Measurements from ENCODE around the gene LRRN3.
A peak's percentile ranks its signal among the peaks of the same experiment; 100 is the strongest.

LRRN3 gene

DNA sequence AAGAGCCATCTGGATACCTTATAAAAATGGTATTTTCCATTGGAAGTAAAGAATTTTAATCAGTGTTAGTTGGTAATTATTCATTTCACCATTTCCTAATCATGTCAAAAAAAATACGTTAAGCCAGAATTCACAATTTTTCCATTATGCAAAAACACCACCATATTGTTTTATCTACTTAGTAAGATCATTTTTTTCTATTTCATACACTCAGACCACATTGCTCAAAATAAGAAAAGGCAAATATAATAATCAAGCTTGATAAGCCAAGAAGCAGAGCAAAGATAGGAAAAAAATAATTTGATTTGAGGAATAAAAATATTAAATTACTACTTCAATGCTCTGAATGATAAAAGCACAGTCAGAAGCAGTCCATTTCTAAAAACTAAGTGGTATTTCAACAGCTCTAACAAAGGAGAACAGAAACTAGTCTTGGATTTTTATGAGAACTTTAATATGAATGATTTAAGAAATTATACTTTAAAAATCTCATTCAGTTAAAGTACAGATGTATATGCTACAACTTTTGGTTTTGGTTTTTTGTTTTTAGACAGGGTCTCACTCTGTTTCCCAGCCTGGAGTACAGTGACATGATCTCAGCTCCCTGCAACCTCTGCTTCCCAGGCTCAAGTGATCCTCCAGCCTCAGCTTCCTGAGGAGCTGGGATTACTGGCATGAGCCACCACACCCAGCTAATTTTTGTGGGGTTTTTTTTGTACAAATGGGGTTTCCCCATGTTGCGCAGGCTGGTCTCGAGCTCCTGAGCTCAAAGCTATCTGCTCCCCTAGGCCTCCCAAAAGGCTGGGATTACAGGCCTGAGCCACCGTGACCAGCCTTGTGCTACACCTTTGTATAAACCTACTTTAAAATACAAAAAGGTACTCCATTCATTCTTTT, 46.6 kb downstream of the LRRN3 start:
- ATAC-seq, result peak; percentile 85

GRCh38 chr7:111138193-111138569, 47.3 kb downstream of the LRRN3 start:
- ATAC-seq, result peak; percentile 87
- TF ChIP-seq ZFP30 (CRISPR knock-in tag; IDR thresholded peaks at IDR 0.05) (no peak), ISL1 (CRISPR knock-in tag; IDR thresholded peaks at IDR 0.05) (peak; percentile 41; the same call in 1 of the 2 replicates), TOX (CRISPR knock-in tag; IDR thresholded peaks at IDR 0.05; ENCODE audit: borderline replicate concordance) (no peak), CSDC2 (CRISPR knock-in tag; IDR thresholded peaks at IDR 0.05) (no peak), ZNF70 (CRISPR knock-in tag; IDR thresholded peaks at IDR 0.05) (0 out of 2 replicates have a peak, but pooled peaks have one; percentile 12)

More for the DNA sequence above, 46.6 kb downstream of the LRRN3 start:
- TF ChIP-seq ZC3H10 (CRISPR knock-in tag; IDR thresholded peaks at IDR 0.05) (peak; percentile 52; the same call in 1 of the 2 replicates), RARB (CRISPR knock-in tag; IDR thresholded peaks at IDR 0.05) (no peak), ESRRG (CRISPR knock-in tag; IDR thresholded peaks at IDR 0.05) (no peak), PATZ1 (CRISPR knock-in tag; IDR thresholded peaks at IDR 0.05; ENCODE audit: borderline replicate concordance) (0 out of 2 replicates have a peak, but pooled peaks have one; percentile 18), ISL1 (CRISPR knock-in tag; IDR thresholded peaks at IDR 0.05) (peak; percentile 93), TCF4 (CRISPR knock-in tag; IDR thresholded peaks at IDR 0.05; ENCODE audit: borderline replicate concordance) (peak; percentile 80; the same call in 1 of the 2 replicates), BACH2 (CRISPR knock-in tag; IDR thresholded peaks at IDR 0.05; ENCODE audit: borderline replicate concordance) (no peak), SNAI2 (CRISPR knock-in tag; IDR thresholded peaks at IDR 0.05) (0 out of 2 replicates have a peak, but pooled peaks have one; percentile 33)
- TF ChIP-seq, protein P1, sequence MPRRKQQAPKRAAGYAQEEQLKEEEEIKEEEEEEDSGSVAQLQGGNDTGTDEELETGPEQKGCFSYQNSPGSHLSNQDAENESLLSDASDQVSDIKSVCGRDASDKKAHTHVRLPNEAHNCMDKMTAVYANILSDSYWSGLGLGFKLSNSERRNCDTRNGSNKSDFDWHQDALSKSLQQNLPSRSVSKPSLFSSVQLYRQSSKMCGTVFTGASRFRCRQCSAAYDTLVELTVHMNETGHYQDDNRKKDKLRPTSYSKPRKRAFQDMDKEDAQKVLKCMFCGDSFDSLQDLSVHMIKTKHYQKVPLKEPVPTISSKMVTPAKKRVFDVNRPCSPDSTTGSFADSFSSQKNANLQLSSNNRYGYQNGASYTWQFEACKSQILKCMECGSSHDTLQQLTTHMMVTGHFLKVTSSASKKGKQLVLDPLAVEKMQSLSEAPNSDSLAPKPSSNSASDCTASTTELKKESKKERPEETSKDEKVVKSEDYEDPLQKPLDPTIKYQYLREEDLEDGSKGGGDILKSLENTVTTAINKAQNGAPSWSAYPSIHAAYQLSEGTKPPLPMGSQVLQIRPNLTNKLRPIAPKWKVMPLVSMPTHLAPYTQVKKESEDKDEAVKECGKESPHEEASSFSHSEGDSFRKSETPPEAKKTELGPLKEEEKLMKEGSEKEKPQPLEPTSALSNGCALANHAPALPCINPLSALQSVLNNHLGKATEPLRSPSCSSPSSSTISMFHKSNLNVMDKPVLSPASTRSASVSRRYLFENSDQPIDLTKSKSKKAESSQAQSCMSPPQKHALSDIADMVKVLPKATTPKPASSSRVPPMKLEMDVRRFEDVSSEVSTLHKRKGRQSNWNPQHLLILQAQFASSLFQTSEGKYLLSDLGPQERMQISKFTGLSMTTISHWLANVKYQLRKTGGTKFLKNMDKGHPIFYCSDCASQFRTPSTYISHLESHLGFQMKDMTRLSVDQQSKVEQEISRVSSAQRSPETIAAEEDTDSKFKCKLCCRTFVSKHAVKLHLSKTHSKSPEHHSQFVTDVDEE (CRISPR knock-in tag; IDR thresholded peaks at IDR 0.05), result peak; percentile 59; the same call in 1 of the 2 replicates
- TF ChIP-seq, protein P2, sequence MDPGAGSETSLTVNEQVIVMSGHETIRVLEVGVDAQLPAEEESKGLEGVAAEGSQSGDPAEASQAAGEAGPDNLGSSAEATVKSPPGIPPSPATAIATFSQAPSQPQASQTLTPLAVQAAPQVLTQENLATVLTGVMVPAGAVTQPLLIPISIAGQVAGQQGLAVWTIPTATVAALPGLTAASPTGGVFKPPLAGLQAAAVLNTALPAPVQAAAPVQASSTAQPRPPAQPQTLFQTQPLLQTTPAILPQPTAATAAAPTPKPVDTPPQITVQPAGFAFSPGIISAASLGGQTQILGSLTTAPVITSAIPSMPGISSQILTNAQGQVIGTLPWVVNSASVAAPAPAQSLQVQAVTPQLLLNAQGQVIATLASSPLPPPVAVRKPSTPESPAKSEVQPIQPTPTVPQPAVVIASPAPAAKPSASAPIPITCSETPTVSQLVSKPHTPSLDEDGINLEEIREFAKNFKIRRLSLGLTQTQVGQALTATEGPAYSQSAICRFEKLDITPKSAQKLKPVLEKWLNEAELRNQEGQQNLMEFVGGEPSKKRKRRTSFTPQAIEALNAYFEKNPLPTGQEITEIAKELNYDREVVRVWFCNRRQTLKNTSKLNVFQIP (CRISPR knock-in tag; IDR thresholded peaks at IDR 0.05; ENCODE audit: borderline replicate concordance, low read depth), result peak; percentile 41; the same call in 1 of the 2 replicates

DNA sequence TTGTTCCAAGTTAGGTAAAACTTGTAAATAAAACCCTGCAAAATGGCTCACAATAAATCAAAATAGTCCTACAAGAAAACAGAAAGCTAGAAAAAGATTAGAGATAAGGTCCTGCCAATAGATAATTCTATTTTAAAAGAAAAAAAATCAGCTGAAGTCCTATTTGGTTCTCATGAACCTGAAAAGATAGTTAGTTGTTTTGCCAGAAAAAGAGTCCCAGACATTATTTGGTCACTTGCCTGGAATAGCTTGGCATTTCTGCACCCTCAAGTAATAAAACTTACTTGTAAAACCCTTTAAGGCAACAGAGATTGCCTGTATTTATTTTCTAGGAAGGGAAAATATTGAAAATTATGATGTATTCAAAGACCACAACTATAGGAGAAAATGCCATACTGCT, 47.7 kb downstream of the LRRN3 start:
- ATAC-seq, result peak; percentile 17; the same call in 2 of the 3 replicates
- peak; percentile 49; the same call in 1 of the 2 replicates for TF ChIP-seq ISL1 (CRISPR knock-in tag; IDR thresholded peaks at IDR 0.05)
- TF ChIP-seq, protein P1 (CRISPR knock-in tag; IDR thresholded peaks at IDR 0.05), result no peak

- no peak for ATAC-seq
- no peak for TF ChIP-seq ZNF70 (CRISPR knock-in tag; IDR thresholded peaks at IDR 0.05)
- no peak for TF ChIP-seq CREB5 (CRISPR knock-in tag; IDR thresholded peaks at IDR 0.05; ENCODE audit: low read depth)
- TF ChIP-seq TOX (CRISPR knock-in tag; IDR thresholded peaks at IDR 0.05; ENCODE audit: borderline replicate concordance), result no peak
- TF ChIP-seq OSR1 (CRISPR knock-in tag; IDR thresholded peaks at IDR 0.05), result no peak
- no peak for TF ChIP-seq ISL1 (CRISPR knock-in tag; IDR thresholded peaks at IDR 0.05)
- TF ChIP-seq BACH2 (CRISPR knock-in tag; IDR thresholded peaks at IDR 0.05; ENCODE audit: borderline replicate concordance), result no peak
- no peak for TF ChIP-seq PATZ1 (CRISPR knock-in tag; IDR thresholded peaks at IDR 0.05; ENCODE audit: borderline replicate concordance)
- TF ChIP-seq ZC3H10 (CRISPR knock-in tag; IDR thresholded peaks at IDR 0.05), result no peak
- TF ChIP-seq PPARA (CRISPR knock-in tag; IDR thresholded peaks at IDR 0.05; ENCODE audit: borderline replicate concordance), result no peak
- no peak for TF ChIP-seq ZNF8 (CRISPR knock-in tag; IDR thresholded peaks at IDR 0.05)
- TF ChIP-seq GLIS3 (CRISPR knock-in tag; IDR thresholded peaks at IDR 0.05), result no peak
Observed at GRCh38 chr7:111140091-111140865, 49.4 kb downstream of the LRRN3 start.

All from SK-N-SH treated with all-trans-retinoic acid at 6 μM for 48 hours (cell line).